Measurements from ENCODE around the gene PDE4B. TPM values are rescaled to one million over a fixed set of nuclear protein-coding genes. Genes with fewer than 3 reads are reported as not detected.

Gene PDE4B
- total RNA-seq, 1 donor = 2.3 TPM

GRCh38 chr1:66137235-66137634 is 344.5 kb downstream of the PDE4B start:
- no peak for DNase-seq (ENCODE audit: low read depth)

GRCh38 chr1:66138613-66139012 is 345.9 kb downstream of the PDE4B start:
- H3K4me3 ChIP-seq (ENCODE audit: low read depth, low read length) = no peak overlapping the region
- no peak for TF ChIP-seq CTCF (IDR thresholded peaks at IDR 0.05; ENCODE audit: insufficient read depth, low read length)
- no peak for DNase-seq (ENCODE audit: low read depth)

More at GRCh38 chr1:66137235-66137634, 344.5 kb downstream of the PDE4B start:
- no peak overlapping the region for H3K4me3 ChIP-seq (ENCODE audit: low read depth, low read length)
- TF ChIP-seq CTCF (IDR thresholded peaks at IDR 0.05; ENCODE audit: insufficient read depth, low read length) = no peak

- DNase-seq (ENCODE audit: low read depth) = no peak
- TF ChIP-seq CTCF (IDR thresholded peaks at IDR 0.05; ENCODE audit: insufficient read depth, low read length) = no peak
- H3K4me3 ChIP-seq (ENCODE audit: low read depth, low read length) = no peak overlapping the region
Observed at GRCh38 chr1:66140072-66140471, 347.4 kb downstream of the PDE4B start.

- no peak overlapping the region for H3K4me3 ChIP-seq (ENCODE audit: low read depth, low read length)
- no peak for DNase-seq (ENCODE audit: low read depth)
- no peak for TF ChIP-seq CTCF (IDR thresholded peaks at IDR 0.05; ENCODE audit: insufficient read depth, low read length)
Observed at GRCh38 chr1:66143651-66144050, 351.0 kb downstream of the PDE4B start.

GRCh38 chr1:66147226-66147835 is 354.6 kb downstream of the PDE4B start:
- DNase-seq (ENCODE audit: low read depth) = no peak
- TF ChIP-seq CTCF (IDR thresholded peaks at IDR 0.05; ENCODE audit: insufficient read depth, low read length) = no peak
- no peak overlapping the region for H3K4me3 ChIP-seq (ENCODE audit: low read depth, low read length)

- DNase-seq (ENCODE audit: low read depth) = no peak
- H3K4me3 ChIP-seq (ENCODE audit: low read depth, low read length) = no peak overlapping the region
- no peak for TF ChIP-seq CTCF (IDR thresholded peaks at IDR 0.05; ENCODE audit: insufficient read depth, low read length)
Observed at GRCh38 chr1:66152034-66152433, 359.3 kb downstream of the PDE4B start.

- H3K4me3 ChIP-seq (ENCODE audit: low read depth, low read length) = no peak overlapping the region
- no peak for DNase-seq (ENCODE audit: low read depth)
- TF ChIP-seq CTCF (IDR thresholded peaks at IDR 0.05; ENCODE audit: insufficient read depth, low read length) = no peak
Observed at GRCh38 chr1:66154394-66154793, 361.7 kb downstream of the PDE4B start.
